IMR-90 (cell line): ENCODE data around the gene ZNF654.

ENCODE experiments used
- BHLHE40 ChIP-seq: fragments of 150-350 bp; IDR thresholded peaks from 2 replicates; pipeline ENCODE4 v1.6.1; 2016; ENCODE audit warnings: mild to moderate bottlenecking, low read depth, low read length
- CEBPB ChIP-seq: IDR thresholded peaks from 2 replicates; pipeline ENCODE4 v1.6.1; 2012; ENCODE audit warnings: low read depth, low read length, improper control_type of control experiment
- FOS ChIP-seq: fragments of 150-350 bp; IDR thresholded peaks from 2 replicates; pipeline ENCODE4 v1.6.1; 2016; ENCODE audit warnings: low read depth, low read length
- MAFK ChIP-seq: IDR thresholded peaks from 2 replicates; pipeline ENCODE4 v1.6.1; 2012; ENCODE audit warnings: low read depth, low read length, improper control_type of control experiment
- MAZ ChIP-seq: IDR thresholded peaks from 2 replicates; pipeline ENCODE4 v1.6.1; 2012; ENCODE audit warnings: low read depth, mild to moderate bottlenecking, low read length, improper control_type of control experiment, moderate library complexity, borderline replicate concordance
- MXI1 ChIP-seq: IDR thresholded peaks from 2 replicates; pipeline ENCODE4 v1.6.1; 2012; ENCODE audit warnings: low read depth, mild to moderate bottlenecking, low read length, moderate library complexity, borderline replicate concordance
- POLR2A ChIP-seq: IDR thresholded peaks from 2 replicates; pipeline ENCODE4 v1.6.1; 2012; ENCODE audit warnings: mild to moderate bottlenecking, low read depth, low read length
- RAD21 ChIP-seq: IDR thresholded peaks from 2 replicates; pipeline ENCODE4 v1.6.1; 2012; ENCODE audit warnings: low read length, improper control_type of control experiment
- RCOR1 ChIP-seq: IDR thresholded peaks from 2 replicates; pipeline ENCODE4 v1.6.1; 2012; ENCODE audit warnings: mild to moderate bottlenecking, low read length, improper control_type of control experiment; ENCODE audit not compliant: insufficient replicate concordance
- RFX5 ChIP-seq: IDR thresholded peaks from 2 replicates; pipeline ENCODE4 v1.8.0; 2012; ENCODE audit warnings: low read depth, mild to moderate bottlenecking, low read length, moderate library complexity
- SMC3 ChIP-seq: fragments of 150-350 bp; IDR thresholded peaks from 2 replicates; pipeline ENCODE4 v1.6.1; 2016; ENCODE audit warnings: low read depth, mild to moderate bottlenecking, antibody characterized with exemption, low read length, moderate library complexity
- TF ChIP-seq, protein P1 (sequence below): conservative IDR thresholded peaks from 2 replicates; pipeline ENCODE4 v1.5.1; 2012; ENCODE audit warnings: mild to moderate bottlenecking, low read depth, low read length, improper control_type of control experiment
- TF ChIP-seq, protein P2 (sequence below): fragments of 150-350 bp; IDR thresholded peaks from 2 replicates; pipeline ENCODE4 v1.6.1; 2016; ENCODE audit warnings: low read depth, mild to moderate bottlenecking, low read length, moderate library complexity, borderline replicate concordance
- TF ChIP-seq, protein P3 (sequence below): fragments of 150-350 bp; IDR thresholded peaks from 2 replicates; pipeline ENCODE4 v1.6.1; 2017; ENCODE audit warnings: mild to moderate bottlenecking, antibody characterized with exemption, low read length, low read depth

- no peak for TF ChIP-seq POLR2A
- TF ChIP-seq, protein P1, sequence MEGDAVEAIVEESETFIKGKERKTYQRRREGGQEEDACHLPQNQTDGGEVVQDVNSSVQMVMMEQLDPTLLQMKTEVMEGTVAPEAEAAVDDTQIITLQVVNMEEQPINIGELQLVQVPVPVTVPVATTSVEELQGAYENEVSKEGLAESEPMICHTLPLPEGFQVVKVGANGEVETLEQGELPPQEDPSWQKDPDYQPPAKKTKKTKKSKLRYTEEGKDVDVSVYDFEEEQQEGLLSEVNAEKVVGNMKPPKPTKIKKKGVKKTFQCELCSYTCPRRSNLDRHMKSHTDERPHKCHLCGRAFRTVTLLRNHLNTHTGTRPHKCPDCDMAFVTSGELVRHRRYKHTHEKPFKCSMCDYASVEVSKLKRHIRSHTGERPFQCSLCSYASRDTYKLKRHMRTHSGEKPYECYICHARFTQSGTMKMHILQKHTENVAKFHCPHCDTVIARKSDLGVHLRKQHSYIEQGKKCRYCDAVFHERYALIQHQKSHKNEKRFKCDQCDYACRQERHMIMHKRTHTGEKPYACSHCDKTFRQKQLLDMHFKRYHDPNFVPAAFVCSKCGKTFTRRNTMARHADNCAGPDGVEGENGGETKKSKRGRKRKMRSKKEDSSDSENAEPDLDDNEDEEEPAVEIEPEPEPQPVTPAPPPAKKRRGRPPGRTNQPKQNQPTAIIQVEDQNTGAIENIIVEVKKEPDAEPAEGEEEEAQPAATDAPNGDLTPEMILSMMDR: no peak
- no peak for TF ChIP-seq FOS
- TF ChIP-seq RCOR1: no peak
- TF ChIP-seq, protein P2, sequence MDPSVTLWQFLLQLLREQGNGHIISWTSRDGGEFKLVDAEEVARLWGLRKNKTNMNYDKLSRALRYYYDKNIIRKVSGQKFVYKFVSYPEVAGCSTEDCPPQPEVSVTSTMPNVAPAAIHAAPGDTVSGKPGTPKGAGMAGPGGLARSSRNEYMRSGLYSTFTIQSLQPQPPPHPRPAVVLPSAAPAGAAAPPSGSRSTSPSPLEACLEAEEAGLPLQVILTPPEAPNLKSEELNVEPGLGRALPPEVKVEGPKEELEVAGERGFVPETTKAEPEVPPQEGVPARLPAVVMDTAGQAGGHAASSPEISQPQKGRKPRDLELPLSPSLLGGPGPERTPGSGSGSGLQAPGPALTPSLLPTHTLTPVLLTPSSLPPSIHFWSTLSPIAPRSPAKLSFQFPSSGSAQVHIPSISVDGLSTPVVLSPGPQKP: no peak
- TF ChIP-seq, protein P3, sequence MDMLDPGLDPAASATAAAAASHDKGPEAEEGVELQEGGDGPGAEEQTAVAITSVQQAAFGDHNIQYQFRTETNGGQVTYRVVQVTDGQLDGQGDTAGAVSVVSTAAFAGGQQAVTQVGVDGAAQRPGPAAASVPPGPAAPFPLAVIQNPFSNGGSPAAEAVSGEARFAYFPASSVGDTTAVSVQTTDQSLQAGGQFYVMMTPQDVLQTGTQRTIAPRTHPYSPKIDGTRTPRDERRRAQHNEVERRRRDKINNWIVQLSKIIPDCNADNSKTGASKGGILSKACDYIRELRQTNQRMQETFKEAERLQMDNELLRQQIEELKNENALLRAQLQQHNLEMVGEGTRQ: no peak
- TF ChIP-seq MAZ: no peak
- TF ChIP-seq RAD21: no peak
- no peak for TF ChIP-seq CEBPB
- TF ChIP-seq BHLHE40: no peak
- TF ChIP-seq MXI1: no peak
- TF ChIP-seq SMC3: no peak
- TF ChIP-seq RFX5: no peak
- TF ChIP-seq MAFK: no peak
These were observed 133.6 kb downstream of the ZNF654 start for GRCh38 chr3:88192631-88193030.
